NCI-H1930 (cell line): Measurements from ENCODE around the gene PREX1.

Experiments used
- DNase-seq, 2 experiments: peaks; one replicate each; lab custom pipeline; 2025; lab: John Stamatoyannopoulos, UW

PREX1 gene

DNA sequence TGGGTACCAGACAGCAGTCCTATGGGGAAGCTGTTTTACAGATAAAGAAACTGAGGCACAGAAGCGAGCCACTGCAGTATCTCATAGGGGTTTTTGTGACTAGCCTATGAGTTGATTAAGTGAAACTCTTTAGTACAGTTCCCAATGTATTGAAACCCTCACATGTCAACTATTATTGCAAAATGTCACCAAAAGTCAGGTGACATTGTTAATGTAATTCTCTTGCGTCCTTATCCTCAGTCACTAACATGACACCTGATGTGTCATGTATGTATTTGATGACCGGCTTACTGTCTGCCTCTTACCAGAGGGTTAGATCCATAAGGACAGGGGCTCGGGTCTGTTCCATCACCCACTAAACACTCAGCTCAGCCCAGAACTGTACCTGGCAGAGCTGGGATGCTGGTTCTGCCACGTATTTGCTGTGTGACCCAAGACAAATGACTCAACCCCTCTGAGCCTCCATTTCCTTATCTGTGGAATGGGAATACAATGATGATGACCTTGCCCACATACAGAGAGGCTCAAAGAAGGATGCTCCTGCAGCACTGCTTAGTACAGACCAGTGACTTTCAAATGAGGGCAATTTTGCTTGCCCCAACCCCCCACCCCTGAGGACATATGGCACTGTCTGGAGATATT lies 32.9 kb downstream of the PREX1 start:
- DNase-seq: no peak

DNA sequence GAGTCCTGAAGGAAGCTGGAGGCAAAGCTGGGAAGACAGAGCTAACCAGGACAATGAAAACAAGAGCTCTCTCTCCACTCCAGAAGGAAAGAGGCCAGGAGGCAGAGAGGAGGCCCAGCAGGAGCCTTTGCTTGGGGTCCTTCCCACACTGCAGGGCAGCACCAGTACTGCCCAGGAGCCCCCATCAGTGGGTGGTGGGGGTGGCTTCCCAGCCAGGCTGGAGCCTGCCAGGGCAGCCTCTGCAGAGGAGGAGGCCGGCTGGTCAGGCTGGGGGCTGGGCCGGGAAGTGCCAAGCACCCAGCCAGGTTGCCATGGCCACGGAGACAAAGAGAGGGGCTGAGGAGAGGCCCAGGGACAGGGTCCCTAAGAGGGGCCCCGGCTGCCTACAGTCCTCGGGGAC lies 33.4 kb downstream of the PREX1 start:
- DNase-seq: no peak

- no peak for DNase-seq
These were observed 34.0 kb downstream of the PREX1 start for GRCh38 chr20:48793776-48794175.

- no peak for DNase-seq
These were observed 36.1 kb downstream of the PREX1 start for GRCh38 chr20:48791666-48792071.

DNA sequence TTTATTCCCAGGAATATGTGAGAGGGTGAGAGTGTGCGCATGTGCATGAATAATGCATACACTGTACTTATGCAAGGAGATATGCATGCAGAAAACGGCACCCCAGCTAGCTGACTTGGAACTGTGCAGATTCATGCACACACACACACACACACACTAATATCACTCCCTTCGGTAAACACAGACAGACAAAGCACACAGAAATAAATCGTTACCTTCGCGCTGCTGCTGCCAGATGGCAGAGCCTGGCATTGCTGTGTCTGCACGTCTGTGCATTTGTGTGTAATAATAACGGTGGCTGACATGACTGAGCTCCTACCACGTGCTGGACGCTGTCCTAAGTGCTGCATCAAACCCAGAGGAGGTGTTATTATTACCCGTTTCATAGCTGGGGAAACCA lies 36.8 kb downstream of the PREX1 start:
- DNase-seq: no peak

- DNase-seq: no peak
These were observed 37.3 kb downstream of the PREX1 start for GRCh38 chr20:48790473-48791003.

DNA sequence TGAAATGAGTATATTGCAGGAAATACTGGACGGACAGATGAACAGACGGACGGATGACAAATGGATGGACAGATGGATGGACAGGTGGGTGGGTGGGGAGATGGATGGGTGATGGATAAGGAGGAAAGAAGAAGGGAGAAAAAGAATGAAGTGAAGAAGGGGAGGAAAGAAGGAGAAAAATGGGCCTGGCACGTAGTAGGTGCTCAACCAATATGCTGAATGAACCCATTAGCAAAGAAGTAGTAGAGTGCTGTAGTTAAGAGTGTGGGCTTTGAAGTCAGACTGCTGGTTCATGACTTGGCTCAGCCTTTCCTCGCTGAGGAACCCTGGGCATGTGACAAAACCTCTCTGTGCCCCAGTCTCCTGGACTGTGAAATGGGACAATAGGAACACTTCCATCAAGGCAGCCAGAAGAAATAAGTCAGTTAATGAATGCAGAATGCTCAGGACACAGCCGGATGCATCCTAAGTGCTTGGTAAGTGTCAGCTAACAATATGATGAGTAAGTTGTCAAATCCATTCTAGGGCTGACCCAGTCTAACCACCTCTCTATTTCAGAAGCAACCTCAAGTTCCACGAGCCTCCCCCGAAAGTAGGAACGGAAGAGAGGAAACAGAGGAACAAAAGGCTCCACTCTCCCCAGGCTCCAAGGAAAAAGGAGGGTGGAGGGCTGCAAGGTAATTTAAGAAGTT lies 37.9 kb downstream of the PREX1 start:
- DNase-seq: no peak

DNA sequence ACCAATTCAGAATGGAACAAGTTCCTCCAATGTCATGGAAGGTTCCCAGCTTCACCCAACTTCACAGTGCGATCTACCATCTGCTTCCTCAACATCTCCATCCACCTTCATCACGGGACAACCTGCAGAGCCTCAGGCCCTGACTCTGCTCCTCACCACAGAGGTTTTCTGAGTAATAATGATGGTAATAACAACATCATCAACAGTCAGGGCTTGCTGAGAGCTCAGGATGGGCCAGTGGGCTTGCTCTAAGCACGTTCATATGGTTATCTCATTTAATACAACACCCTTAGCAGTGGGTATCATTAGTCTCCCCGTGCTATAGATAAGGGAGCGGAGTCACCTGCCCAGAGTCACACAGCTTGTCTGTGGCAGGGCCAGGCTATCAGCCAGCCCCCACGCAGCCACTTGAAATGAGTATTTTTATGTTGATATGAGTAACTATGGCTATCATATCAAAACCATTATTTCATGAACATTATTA lies 38.6 kb downstream of the PREX1 start:
- DNase-seq: no peak

GRCh38 chr20:48788486-48789072 lies 39.2 kb downstream of the PREX1 start:
- DNase-seq: no peak

- DNase-seq: no peak
These were observed 39.9 kb downstream of the PREX1 start for GRCh38 chr20:48787861-48788375.

GRCh38 chr20:48786951-48787705 lies 40.7 kb downstream of the PREX1 start:
- DNase-seq: no peak

GRCh38 chr20:48785801-48786200 lies 42.0 kb downstream of the PREX1 start:
- DNase-seq: no peak

DNA sequence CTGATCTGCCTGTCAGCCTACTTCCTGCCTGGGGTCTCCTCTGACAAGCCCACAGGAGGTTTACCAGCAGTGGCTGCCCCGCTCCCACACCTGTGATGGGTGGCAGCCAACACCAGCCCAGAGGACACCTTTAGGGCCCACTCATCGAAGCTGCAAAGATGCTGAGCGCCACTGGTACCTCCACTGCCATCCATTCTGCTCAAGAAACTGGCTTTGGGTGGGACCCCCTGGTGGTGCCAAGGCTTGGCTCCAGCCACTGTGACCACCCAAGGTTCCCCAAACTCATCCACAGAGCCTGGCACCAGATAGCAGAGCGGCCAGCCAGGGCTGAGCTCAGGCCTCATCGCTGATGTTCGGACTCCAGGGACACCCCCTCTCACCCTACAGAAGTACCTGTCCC lies 42.5 kb downstream of the PREX1 start:
- no peak for DNase-seq

- no peak for DNase-seq
These were observed 43.5 kb downstream of the PREX1 start for GRCh38 chr20:48784273-48784641.

GRCh38 chr20:48783533-48784272 lies 44.1 kb downstream of the PREX1 start:
- no peak for DNase-seq

DNA sequence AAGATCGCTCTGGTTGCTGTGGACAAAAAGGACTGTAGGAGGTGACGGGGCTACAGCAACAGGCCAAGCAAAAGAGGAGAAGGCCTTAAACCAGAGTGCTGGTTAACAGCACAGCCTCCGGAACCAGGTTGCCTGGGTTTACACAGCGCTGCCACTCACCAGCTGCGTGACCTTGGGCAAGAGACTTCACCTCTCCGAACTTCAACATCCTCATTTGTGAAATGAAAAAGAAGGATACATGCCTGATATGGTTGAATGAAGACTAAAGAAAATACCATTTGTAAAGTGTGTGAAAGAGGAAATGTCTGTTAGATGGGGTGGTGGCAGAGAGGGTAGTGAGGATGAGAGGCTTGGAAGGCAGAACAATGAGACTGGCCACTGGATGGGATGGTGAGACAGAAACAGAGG lies 44.9 kb downstream of the PREX1 start:
- DNase-seq: no peak

DNA sequence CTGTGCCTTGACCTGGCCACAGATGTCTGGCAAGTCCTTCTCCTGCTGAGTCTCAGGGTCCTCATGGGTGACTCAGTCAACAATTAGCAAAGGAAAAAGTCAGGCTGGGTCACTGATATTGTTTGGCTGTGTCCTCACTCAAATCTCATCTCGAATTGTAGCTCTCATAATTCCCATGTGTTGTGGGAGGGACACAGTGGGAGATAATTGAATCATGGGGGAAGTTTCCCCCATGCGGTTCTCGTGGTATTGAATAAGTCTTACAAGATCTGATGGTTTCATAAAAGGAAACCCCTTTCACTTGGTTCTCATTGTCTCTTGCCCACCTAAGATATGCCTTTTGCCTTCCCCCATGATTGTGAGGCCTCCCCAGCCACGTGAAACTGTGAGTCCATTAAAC lies 45.7 kb downstream of the PREX1 start:
- no peak for DNase-seq

- DNase-seq: no peak
These were observed 46.2 kb downstream of the PREX1 start for GRCh38 chr20:48781634-48782033.

DNA sequence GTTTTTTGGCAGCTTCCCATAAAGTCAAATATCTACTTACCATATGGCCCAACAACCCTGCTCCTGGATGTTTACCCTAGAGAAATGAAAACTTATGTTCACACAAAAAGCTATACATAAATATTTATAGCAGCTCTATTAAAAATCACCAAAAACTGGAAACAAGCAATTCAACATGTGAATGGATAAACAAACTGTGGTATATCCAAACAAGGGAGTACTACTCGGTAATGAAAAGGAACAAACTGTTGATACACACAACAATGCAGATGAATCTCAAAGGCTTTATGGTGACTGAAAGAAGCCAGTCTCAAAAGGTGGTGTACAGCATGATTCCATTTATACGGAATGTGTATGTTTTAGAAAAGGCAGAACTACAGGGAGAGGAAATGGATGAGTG lies 48.4 kb downstream of the PREX1 start:
- no peak for DNase-seq

DNA sequence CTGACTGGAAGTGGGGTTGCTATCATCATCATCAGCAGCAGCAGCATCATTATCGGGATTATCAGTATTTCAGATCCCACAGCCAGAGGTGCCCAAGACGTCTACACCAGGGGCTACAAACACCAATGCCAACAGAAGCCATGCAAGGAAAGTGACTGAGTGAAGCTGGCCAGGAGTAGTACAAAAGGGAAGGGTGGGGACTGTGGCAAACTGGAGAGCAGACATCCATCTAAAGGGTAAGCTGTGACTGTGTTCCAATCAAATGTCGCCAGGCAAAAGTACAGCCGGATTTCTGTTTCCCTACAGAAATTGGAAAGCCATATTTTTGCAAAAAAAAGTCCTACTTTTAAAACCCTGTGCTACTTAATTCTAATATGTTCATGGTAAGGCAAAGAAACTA lies 50.0 kb downstream of the PREX1 start:
- DNase-seq: no peak

DNA sequence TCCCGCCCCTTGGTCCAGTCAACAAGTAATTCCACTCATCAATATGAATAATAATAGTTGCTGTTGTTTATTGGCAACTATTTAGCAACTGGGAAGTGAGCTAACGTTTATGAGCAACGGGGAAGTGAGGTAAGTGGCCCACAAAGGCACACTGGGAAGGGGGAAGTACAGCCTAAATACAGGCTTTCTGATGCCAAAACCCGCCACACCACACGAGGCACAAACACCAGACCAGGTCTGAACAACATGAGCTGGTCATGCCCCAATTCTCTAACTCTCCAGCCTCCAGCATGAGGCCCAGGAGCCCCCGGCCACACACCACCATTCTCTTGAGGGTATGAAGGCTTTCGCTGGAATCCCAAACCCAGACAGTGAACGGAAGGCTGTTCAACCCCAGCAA lies 50.8 kb downstream of the PREX1 start:
- no peak for DNase-seq

GRCh38 chr20:48776306-48776705 lies 51.5 kb downstream of the PREX1 start:
- DNase-seq: no peak
